AG04450 (cell line): Measurements from ENCODE around the gene KRT72. TPM values are rescaled to one million over a fixed set of nuclear protein-coding genes. Genes with fewer than 3 reads are reported as not detected.

ENCODE experiments used
- CTCF ChIA-PET: fragments of 300-600, 350-600 bp; formaldehyde crosslinking; extraction: SDS; loops from one replicate; lab custom pipeline; 2022; ENCODE audit warnings: antibody characterized with exemption, inconsistent platforms; lab: Charles Lee
- POLR2A ChIA-PET: fragments of 350-600 bp; formaldehyde crosslinking; extraction: SDS; loops from one replicate; lab custom pipeline; 2021; ENCODE audit warnings: antibody characterized with exemption, inconsistent platforms; lab: Yijun Ruan, JAX
- DNase-seq: peaks from one replicate; pipeline ENCODE4 v3.0.0-alpha.2; 2011; ENCODE audit warnings: low read depth, low spot score
- H3K27ac ChIP-seq: one replicate; pipeline ENCODE4 v1.5.1; 2012; ENCODE audit warnings: low read depth, low read length, control low read depth
- H3K27me3 ChIP-seq: one replicate; pipeline ENCODE4 v1.6.0; 2012; ENCODE audit warnings: low read length; ENCODE audit not compliant: control insufficient read depth, insufficient read depth
- H3K4me3 ChIP-seq: 2 replicates; pipeline ENCODE4 v1.5.1; 2011; ENCODE audit warnings: mild to moderate bottlenecking, low read depth, low read length, control low read depth
- H3K9me3 ChIP-seq: 2 replicates; pipeline ENCODE4 v1.5.1; 2012; ENCODE audit warnings: low read length; ENCODE audit not compliant: control insufficient read depth, insufficient read depth
- CTCF ChIP-seq: IDR thresholded peaks from 2 replicates; pipeline ENCODE4 v1.5.1; 2011; ENCODE audit warnings: low read depth, low read length, control low read depth, inconsistent platforms
- polyA minus RNA-seq: library from RNA; depleted of rRNA, polyadenylated mRNA; stranded (reverse); fragments of >200 nt; gene quantifications from 2 replicates; pipeline ENCODE4 v1.2.3, GENCODE V29; 2011; rRNA and poly(A)+ RNA removed
- polyA plus RNA-seq: library from polyadenylated mRNA; depleted of rRNA; stranded (reverse); fragments of >200 nt; gene quantifications from 2 replicates; pipeline ENCODE4 v1.2.3, GENCODE V29; 2011; rRNA removed

The KRT72 gene
- not detected in 2 replicates for polyA plus RNA-seq
- not detected in 2 replicates for polyA minus RNA-seq

- TF ChIP-seq CTCF: no peak
- Histone ChIP-seq H3K4me3 (no peak within 1 kb of the TSS), H3K27me3 (peaks cover 42% of the 10 kb centered on the region), H3K27ac (no peak within 1 kb of the TSS), H3K9me3 (no peaks in the 10 kb centered on the region; the same call in 1 of the 2 replicates)
- POLR2A ChIA-PET: no interaction called here
- DNase-seq: no peak
- CTCF ChIA-PET: no interaction called here
These were observed at the start of gene KRT72 for GRCh38 chr12:52600941-52601481. TSS of gene KRT72 (minus strand) at chr12:52601463. CDS start at chr12:52601452, 11 bp downstream.

DNA sequence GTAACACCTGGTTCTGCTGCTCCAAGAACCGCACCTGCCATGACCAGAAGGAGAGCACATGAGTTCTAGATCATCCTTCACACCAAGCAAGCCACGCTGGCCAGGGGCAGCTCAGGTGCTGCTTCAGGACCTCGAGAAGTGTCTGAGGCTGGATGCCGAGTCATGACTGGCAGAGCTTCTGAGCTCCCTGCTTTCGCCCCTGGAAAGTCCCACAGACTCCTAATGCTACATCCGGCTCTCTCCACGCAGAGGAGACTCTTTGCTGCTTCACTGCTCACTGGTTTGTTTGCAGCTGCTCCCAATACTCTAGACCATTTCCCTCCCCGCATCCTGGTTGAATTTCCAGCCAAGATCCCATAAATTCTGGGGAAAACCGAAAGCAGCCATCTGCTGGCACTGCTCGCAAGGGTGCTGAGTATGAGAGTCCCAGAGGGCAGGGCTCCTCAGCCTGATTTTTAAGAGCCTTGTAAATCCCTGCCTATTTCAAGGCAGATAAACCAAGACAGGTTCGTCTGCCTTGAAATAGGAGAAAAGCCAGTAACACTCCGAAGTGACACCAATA lies 49.3 kb upstream of the KRT72 start:
- ChIA-PET POLR2A (no interaction called here), CTCF (no interaction called here)
- no peak for DNase-seq

GRCh38 chr12:52649066-52649465 lies 47.8 kb upstream of the KRT72 start:
- no peak for DNase-seq
- CTCF ChIA-PET: no interaction called here
- Histone ChIP-seq H3K27ac (no peak overlapping the region), H3K4me3 (no peak overlapping the region), H3K27me3 (peaks cover 14% of the 10 kb centered on the region), H3K9me3 (peaks cover 5% of the 10 kb centered on the region; the same call in 1 of the 2 replicates)
- TF ChIP-seq CTCF: no peak
- POLR2A ChIA-PET: no interaction called here

More for the DNA sequence above, 49.3 kb upstream of the KRT72 start:
- no peak for TF ChIP-seq CTCF
- no peak overlapping the region for H3K27ac ChIP-seq
- peaks cover 10% of the 10 kb centered on the region for H3K27me3 ChIP-seq
- H3K9me3 ChIP-seq: peaks cover 5% of the 10 kb centered on the region; the same call in 1 of the 2 replicates
- H3K4me3 ChIP-seq: no peak overlapping the region

- DNase-seq: no peak
- CTCF ChIA-PET: no interaction called here
- Histone ChIP-seq H3K27ac (no peak overlapping the region), H3K9me3 (peaks cover 5% of the 10 kb centered on the region; the same call in 1 of the 2 replicates), H3K4me3 (no peak overlapping the region), H3K27me3 (peaks cover 14% of the 10 kb centered on the region)
- POLR2A ChIA-PET: no interaction called here
- no peak for TF ChIP-seq CTCF
These were observed 46.8 kb upstream of the KRT72 start for GRCh38 chr12:52648012-52648550.

GRCh38 chr12:52647601-52648000 lies 46.3 kb upstream of the KRT72 start:
- H3K27ac ChIP-seq: no peak overlapping the region
- no peak overlapping the region for H3K4me3 ChIP-seq
- H3K9me3 ChIP-seq: peaks cover 5% of the 10 kb centered on the region; the same call in 1 of the 2 replicates
- ChIA-PET POLR2A (no interaction called here), CTCF (no interaction called here)
- no peak for TF ChIP-seq CTCF
- H3K27me3 ChIP-seq: peaks cover 14% of the 10 kb centered on the region
- DNase-seq: no peak
